Measurements from ENCODE around the gene MT3. TPM values are rescaled to one million over a fixed set of nuclear protein-coding genes. Genes with fewer than 3 reads are reported as not detected.

Gene MT3
- total and polyA plus RNA-seq, 7 donors, result 3.5 to 9.6 (median 4.3) TPM; not detected in 2

DNA sequence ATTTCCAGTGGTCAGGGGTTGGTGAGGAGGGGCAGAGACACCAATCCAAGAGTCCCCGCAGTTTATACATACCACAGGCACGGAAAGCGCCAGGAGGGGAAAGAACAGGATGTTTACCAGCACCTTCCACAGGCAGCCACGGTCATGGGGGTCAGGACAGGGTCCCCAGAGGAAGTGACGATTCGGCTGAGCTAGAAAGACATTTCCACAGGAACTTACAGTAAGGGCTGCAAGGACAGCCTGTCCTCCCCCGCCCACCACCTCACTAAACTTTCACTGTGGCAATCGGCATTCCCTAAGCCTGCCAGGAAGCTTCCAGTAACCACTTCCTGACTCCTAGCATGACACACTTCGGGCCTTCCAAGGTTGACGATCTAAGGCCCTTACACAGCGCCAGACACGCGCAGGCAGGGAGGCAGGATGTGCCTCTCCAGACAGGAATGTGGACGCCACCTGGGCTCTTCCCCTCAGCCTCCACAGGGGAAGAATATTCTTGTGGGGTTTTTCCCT lies 17.8 kb downstream of the MT3 start:
- H3K27me3 ChIP-seq, result no peaks in the 10 kb centered on the region
- DNase-seq, result peak; percentile 95
- peaks cover 0 to 44% (median 44%) of the 10 kb centered on the region in 4 donors for H3K4me1 ChIP-seq
- 67 to 82% methylated on average over 14 of the region's 14 CpGs for WGBS, 2 donors
- TF ChIP-seq POLR2A (IDR thresholded peaks at IDR 0.05), result no peak
- TF ChIP-seq, protein P1, sequence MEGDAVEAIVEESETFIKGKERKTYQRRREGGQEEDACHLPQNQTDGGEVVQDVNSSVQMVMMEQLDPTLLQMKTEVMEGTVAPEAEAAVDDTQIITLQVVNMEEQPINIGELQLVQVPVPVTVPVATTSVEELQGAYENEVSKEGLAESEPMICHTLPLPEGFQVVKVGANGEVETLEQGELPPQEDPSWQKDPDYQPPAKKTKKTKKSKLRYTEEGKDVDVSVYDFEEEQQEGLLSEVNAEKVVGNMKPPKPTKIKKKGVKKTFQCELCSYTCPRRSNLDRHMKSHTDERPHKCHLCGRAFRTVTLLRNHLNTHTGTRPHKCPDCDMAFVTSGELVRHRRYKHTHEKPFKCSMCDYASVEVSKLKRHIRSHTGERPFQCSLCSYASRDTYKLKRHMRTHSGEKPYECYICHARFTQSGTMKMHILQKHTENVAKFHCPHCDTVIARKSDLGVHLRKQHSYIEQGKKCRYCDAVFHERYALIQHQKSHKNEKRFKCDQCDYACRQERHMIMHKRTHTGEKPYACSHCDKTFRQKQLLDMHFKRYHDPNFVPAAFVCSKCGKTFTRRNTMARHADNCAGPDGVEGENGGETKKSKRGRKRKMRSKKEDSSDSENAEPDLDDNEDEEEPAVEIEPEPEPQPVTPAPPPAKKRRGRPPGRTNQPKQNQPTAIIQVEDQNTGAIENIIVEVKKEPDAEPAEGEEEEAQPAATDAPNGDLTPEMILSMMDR (IDR thresholded peaks at IDR 0.05), result no peak
- peak; percentile 76 to 96 (median 90) for TF ChIP-seq EP300 (IDR thresholded peaks at IDR 0.05)
- TF ChIP-seq POLR2AphosphoS5 (IDR thresholded peaks at IDR 0.05), result peak; percentile 78 to 97 (median 86)
- H3K36me3 ChIP-seq, result no peaks in the 10 kb centered on the region
- H3K27ac ChIP-seq, result peak overlapping the region; percentile 86 to 93 (median 89)
- H3K4me3 ChIP-seq, result no peak overlapping the region
- intact Hi-C loops (cut with DNase I), result loop anchor here (5.0 to 10.0 kb wide), 3 partner anchors 35 to 328 kb away; partner anchors contain the start of genes AMFR and HERPUD1
- H3K9me3 ChIP-seq, result no peaks in the 10 kb centered on the region

DNA sequence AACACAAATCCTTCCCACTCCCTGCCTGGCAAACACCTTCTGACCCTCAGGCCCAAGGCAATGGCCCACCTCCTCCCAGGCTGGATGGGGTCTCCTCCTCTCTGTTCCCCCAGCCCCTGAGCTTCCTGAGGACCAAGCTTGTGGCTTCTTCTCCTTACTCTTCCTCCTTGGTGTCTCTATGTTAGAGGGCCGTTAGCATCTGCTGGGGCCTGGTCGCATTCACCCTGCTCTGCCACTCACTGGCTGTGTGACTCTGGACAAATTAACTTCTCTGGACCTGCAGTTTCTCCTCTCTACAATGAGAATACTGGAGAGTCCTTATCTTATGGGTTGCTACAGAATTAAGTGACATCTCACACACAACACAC lies 18.3 kb downstream of the MT3 start:
- 73 to 80% methylated on average over 2 of the region's 2 CpGs for WGBS, 2 donors
- TF ChIP-seq POLR2A (IDR thresholded peaks at IDR 0.05) (no peak), EP300 (IDR thresholded peaks at IDR 0.05) (no peak), POLR2AphosphoS5 (IDR thresholded peaks at IDR 0.05) (no peak)
- TF ChIP-seq, protein P1 (IDR thresholded peaks at IDR 0.05), result no peak
- Histone ChIP-seq H3K9me3 (no peaks in the 10 kb centered on the region), H3K4me3 (peak overlapping the region in 3 of 4 donors; percentile 47 to 62 (median 59)), H3K27ac (peak overlapping the region; percentile 86 to 93 (median 89)), H3K36me3 (no peaks in the 10 kb centered on the region), H3K4me1 (peaks cover 0 to 44% (median 44%) of the 10 kb centered on the region in 4 donors), H3K27me3 (no peaks in the 10 kb centered on the region)
- intact Hi-C loops (cut with DNase I), result loop anchor here (1.0 to 10.0 kb wide), 5 partner anchors 18 to 327 kb away; partner anchors contain the start of genes AMFR, HERPUD1, MT1E and MT1X
- DNase-seq, result no peak

DNA sequence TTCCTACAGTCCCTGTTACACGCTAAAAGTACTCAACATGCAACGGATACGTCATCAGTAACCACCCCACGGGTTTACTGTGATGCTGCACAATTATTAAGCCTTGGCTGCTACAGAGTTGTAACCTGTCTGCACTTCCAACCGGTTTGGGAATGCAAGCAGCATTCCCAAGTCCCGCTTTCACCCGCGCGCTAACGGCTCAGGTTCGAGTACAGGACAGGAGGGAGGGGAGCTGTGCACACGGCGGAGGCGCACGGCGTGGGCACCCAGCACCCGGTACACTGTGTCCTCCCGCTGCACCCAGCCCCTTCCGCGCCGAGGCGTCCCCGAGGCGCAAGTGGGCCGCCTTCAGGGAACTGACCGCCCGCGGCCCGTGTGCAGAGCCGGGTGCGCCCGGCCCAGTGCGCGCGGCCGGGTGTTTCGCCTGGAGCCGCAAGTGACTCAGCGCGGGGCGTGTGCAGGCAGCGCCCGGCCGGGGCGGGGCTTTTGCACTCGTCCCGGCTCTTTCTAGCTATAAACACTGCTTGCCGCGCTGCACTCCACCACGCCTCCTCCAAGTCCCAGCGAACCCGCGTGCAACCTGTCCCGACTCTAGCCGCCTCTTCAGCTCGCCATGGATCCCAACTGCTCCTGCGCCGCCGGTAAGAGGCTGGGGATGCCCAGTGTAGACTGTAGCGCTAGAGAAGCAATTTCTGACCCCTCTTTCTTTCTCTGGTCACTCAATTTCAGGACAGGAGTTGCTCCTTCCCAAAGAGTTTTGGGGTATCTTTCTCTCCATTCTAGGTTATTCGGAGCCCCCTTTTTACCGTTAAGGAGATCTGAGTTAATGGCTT lies 18.9 kb downstream of the MT3 start, which contains the start of gene MT2A:
MT2A (plus strand) TSS at position 542 of the 833 bp plus-strand sequence; CDS start at position 614, 72 bp downstream.
- H3K4me1 ChIP-seq, result peaks cover 0 to 44% (median 44%) of the 10 kb centered on the region in 4 donors
- 5 to 9% methylated on average over 62 of the region's 62 CpGs for WGBS, 2 donors

DNA sequence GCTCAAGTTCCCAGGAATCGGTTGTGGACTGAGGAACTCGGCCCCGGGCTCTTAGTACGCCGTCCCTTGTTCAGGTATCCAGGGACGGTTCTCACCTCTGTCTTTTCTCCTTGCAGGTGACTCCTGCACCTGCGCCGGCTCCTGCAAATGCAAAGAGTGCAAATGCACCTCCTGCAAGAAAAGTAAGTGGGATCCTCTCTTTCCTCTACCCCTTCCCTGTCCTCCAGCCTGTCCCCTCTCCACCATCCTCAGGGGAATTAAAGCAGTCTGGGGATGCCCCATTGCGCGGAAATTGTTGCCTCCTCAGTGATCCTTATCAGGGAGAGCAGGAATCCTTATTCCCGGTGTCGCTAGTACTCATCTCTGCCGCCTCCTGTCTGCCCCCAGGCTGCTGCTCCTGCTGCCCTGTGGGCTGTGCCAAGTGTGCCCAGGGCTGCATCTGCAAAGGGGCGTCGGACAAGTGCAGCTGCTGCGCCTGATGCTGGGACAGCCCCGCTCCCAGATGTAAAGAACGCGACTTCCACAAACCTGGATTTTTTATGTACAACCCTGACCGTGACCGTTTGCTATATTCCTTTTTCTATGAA lies 19.6 kb downstream of the MT3 start:
- Histone ChIP-seq H3K9me3 (no peaks in the 10 kb centered on the region), H3K4me3 (peak overlapping the region; percentile 47 to 62 (median 54)), H3K27ac (peak overlapping the region; percentile 86 to 93 (median 89)), H3K27me3 (no peaks in the 10 kb centered on the region), H3K36me3 (no peaks in the 10 kb centered on the region), H3K4me1 (peaks cover 0 to 44% (median 44%) of the 10 kb centered on the region in 4 donors)
- 0% methylated on average over 21 of the region's 21 CpGs for WGBS, 2 donors
- TF ChIP-seq POLR2AphosphoS5 (IDR thresholded peaks at IDR 0.05), result no peak
- no peak for TF ChIP-seq POLR2A (IDR thresholded peaks at IDR 0.05)
- TF ChIP-seq, protein P1 (IDR thresholded peaks at IDR 0.05), result peak in 1 of 4 experiments; percentile 7
- TF ChIP-seq EP300 (IDR thresholded peaks at IDR 0.05), result no peak
- no peak for DNase-seq
- intact Hi-C loops (cut with DNase I), result loop anchor here (1.0 to 10.0 kb wide), 5 partner anchors 16 to 326 kb away; partner anchors contain the start of genes AMFR, HERPUD1, MT1E and MT1X

More for the DNA sequence above, 18.9 kb downstream of the MT3 start, which contains the start of gene MT2A:
- peak within 1 kb of the TSS; percentile 86 to 93 (median 89) for H3K27ac ChIP-seq
- DNase-seq, result peak; percentile 98
- TF ChIP-seq, protein P1 (IDR thresholded peaks at IDR 0.05), result no peak
- TF ChIP-seq POLR2A (IDR thresholded peaks at IDR 0.05) (peak; percentile 67 to 88), EP300 (IDR thresholded peaks at IDR 0.05) (peak; percentile 5 to 87 (median 40)), POLR2AphosphoS5 (IDR thresholded peaks at IDR 0.05) (peak; percentile 95 to 97 (median 96))
- no peaks in the 10 kb centered on the region for H3K36me3 ChIP-seq
- no peaks in the 10 kb centered on the region for H3K27me3 ChIP-seq
- peak within 1 kb of the TSS; percentile 47 to 62 (median 54) for H3K4me3 ChIP-seq
- no peaks in the 10 kb centered on the region for H3K9me3 ChIP-seq
- intact Hi-C loops (cut with DNase I), result loop anchor here (1.0 to 10.0 kb wide), 5 partner anchors 17 to 327 kb away; partner anchors contain the start of genes AMFR, HERPUD1, MT1E and MT1X

All from sigmoid colon (tissue), 7 donors.